Measurements from ENCODE around the gene ZDHHC24.
"Not testable (repeated sequence)": the region's sequence is repeated elsewhere in the genome, so short reads cannot be mapped to it uniquely, and the experiment has no call there.

Gene ZDHHC24

DNA sequence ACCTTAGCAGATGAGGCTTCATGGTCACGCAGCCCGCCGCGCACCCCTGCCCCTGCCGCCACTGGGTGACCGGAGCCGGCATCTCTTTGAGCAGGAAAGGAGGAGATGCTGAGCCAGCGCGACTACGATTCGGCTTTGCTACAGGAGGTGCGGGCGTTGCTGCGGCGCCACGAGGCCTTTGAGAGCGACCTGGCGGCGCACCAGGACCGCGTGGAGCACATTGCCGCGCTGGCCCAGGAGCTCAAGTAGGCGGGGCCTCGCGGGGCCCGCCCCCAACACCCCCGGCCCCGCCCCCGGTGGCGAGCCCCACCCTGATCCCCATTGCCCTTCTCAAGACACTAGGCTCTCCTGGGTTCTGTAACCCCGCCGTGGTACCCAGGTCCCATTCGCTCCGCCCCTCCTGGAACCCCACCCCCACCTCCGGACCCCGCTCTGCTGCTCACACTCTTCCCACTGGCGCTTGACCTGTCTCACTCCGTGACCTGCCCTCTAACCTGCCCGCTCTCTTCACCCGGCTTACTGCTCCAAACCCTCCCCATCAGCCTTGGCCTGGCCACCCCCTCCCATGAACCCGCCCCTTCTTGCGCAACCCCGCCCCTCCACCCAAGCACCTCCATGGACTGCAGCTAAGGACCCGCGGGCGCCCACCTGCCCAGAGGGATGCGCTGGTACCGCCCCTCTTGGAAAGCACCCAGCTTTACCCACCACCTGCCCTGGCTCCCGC is 13.5 kb upstream of the ZDHHC24 start:
- Mint-ChIP-seq H3K36me3 (no peaks in the 10 kb centered on the region), H3K4me1 (no peaks in the 10 kb centered on the region), H3K27ac (no peak overlapping the region), H3K9me3 (no peaks in the 10 kb centered on the region), H3K4me3 (peak overlapping the region; percentile 8)
- ATAC-seq (peak; percentile 42), DNase-seq (ENCODE audit: low spot score in 2 of 2) (no peak)

DNA sequence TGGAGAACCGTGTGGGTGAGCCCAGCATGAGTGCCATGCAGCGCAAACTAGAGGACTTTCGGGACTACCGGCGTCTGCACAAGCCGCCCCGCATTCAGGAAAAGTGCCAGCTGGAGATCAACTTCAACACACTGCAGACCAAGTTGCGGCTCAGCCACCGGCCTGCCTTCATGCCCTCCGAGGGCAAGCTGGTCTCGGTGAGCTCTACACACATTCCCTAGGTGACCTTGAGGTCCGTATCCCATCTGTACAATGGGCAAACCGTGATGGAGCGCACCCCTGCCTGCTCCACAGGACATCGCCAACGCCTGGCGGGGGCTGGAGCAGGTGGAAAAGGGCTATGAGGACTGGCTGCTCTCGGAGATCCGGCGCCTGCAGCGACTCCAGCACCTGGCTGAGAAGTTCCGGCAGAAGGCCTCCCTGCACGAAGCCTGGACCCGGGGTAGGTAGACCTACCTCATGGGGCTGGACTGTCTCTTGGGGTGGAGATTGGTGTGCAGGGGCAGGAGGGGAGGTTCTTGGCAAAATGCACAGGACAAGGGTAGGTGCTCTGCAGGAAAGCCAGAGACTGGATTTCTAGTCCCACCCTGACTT is 12.0 kb upstream of the ZDHHC24 start:
- H3K4me1 Mint-ChIP-seq: no peaks in the 10 kb centered on the region
- DNase-seq (ENCODE audit: low spot score in 2 of 2): no peak
- ATAC-seq: no peak
- no peaks in the 10 kb centered on the region for H3K36me3 Mint-ChIP-seq
- no peak overlapping the region for H3K4me3 Mint-ChIP-seq
- H3K9me3 Mint-ChIP-seq: no peaks in the 10 kb centered on the region
- peak overlapping the region; percentile 62 for H3K27ac Mint-ChIP-seq

DNA sequence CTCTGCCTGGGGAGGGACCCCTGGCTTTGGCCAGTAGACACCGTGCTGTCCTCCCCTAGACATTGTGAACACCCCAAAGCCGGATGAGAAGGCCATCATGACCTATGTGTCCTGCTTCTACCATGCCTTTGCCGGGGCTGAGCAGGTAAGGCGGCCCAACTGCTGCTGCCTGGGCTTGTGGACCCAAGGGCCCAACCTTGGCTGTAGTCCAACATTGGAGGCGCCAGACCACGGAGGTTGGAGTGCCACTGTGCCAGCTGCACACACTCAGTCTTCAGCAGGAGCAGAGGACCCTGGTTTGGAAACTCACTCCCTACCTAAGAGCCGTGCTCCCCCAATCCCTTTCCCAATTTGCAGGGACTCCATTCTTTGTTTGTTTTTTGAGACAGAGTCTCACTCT is 10.2 kb upstream of the ZDHHC24 start:
- Mint-ChIP-seq H3K9me3 (no peaks in the 10 kb centered on the region), H3K27ac (no peak overlapping the region), H3K4me3 (no peak overlapping the region), H3K4me1 (no peaks in the 10 kb centered on the region), H3K36me3 (no peaks in the 10 kb centered on the region)
- DNase-seq (ENCODE audit: low spot score in 2 of 2): no peak
- ATAC-seq: no peak

DNA sequence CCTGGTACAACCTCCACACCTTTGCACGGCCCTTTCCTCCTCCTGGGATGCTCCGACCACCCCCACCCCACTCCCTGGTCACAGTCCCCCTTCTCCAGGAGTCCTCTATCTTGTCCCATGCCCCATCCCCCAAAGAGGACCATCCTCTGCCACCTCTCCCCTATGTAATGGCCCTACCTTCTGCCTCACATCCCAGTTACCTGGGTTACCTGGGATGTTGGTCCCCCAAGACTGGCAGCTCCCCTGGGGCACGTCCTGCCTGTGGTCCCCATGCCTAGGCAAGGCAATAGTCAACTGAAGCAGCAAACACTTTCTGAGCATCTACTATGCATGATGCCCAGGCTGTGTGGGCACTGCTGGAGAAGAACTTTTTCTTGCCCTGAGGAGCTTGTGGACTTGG is 9.6 kb upstream of the ZDHHC24 start:
- H3K4me1 Mint-ChIP-seq: no peaks in the 10 kb centered on the region
- H3K9me3 Mint-ChIP-seq: no peaks in the 10 kb centered on the region
- ATAC-seq (no peak), DNase-seq (ENCODE audit: low spot score in 2 of 2) (no peak)
- H3K4me3 Mint-ChIP-seq: no peak overlapping the region
- no peaks in the 10 kb centered on the region for H3K36me3 Mint-ChIP-seq
- no peak overlapping the region for H3K27ac Mint-ChIP-seq

DNA sequence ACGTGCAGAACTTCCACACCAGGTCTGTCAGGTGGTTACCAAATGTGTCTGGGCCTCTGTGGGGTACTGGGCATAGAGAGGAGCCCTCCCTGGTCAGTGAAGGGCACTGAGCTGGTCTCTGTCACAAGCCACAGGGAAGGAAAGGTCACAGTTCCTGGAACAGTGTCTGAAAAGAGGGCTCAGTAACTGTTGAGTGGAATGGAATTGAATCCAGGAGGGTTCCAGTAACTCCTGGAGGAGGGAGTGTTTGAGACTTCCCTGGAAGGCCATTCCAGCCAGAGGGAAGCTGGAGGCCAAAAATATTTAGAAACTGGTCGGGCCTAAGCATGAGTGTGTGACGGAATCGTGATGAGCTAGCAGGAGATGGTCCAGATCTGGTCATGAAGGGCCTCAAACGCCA is 8.8 kb upstream of the ZDHHC24 start:
- Mint-ChIP-seq H3K4me1 (no peaks in the 10 kb centered on the region), H3K36me3 (no peaks in the 10 kb centered on the region), H3K4me3 (no peak overlapping the region), H3K9me3 (no peaks in the 10 kb centered on the region), H3K27ac (no peak overlapping the region)
- ATAC-seq (no peak), DNase-seq (ENCODE audit: low spot score in 2 of 2) (no peak)

DNA sequence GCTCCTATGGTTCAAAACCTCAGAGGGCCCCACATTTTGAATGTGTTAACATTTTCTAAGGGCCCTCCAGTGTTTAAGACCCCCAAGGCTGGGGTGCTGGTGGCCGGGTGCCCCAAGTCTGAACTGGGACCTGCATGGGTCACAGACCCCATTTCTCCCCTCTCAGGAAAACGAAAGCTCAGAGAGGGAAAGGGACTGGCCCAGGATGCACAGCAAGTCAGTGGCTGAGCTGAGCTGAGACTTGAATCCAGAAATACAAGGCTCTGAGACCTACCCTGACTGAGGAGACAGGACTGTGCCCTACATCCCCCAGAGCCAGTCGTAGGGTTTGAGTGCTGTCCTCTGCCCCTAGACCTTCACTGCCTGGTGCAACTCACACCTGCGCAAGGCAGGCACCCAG is 5.0 kb upstream of the ZDHHC24 start:
- H3K4me1 Mint-ChIP-seq: peaks cover 9% of the 10 kb centered on the region
- H3K36me3 Mint-ChIP-seq: no peaks in the 10 kb centered on the region
- no peaks in the 10 kb centered on the region for H3K9me3 Mint-ChIP-seq
- H3K27ac Mint-ChIP-seq: no peak overlapping the region
- H3K4me3 Mint-ChIP-seq: no peak overlapping the region
- DNase-seq (ENCODE audit: low spot score in 2 of 2) (no peak), ATAC-seq (no peak)

DNA sequence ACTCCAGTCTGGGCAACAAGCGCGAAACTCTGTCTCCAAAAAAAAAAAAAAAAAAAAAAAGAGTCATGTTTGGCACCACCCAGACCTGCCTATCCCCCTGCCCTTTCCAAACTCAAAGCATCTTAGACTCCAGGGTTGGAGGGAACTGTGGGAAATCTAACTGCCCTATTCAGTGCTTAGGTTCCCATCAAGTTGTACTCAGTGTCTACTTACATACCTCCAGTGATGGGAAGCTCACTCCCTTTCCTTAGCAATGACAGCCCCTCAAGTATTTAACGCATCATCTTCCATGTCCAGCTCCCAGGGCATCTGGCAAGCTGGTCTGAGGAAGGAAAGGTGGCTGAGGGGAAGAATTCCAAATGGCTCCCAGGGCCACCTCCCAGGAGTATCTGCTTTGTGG is 3.8 kb upstream of the ZDHHC24 start:
- Mint-ChIP-seq H3K9me3 (no peaks in the 10 kb centered on the region), H3K4me1 (peaks cover 15% of the 10 kb centered on the region), H3K4me3 (no peak overlapping the region), H3K36me3 (no peaks in the 10 kb centered on the region), H3K27ac (no peak overlapping the region)
- DNase-seq (ENCODE audit: low spot score in 2 of 2) (no peak), ATAC-seq (no peak)

DNA sequence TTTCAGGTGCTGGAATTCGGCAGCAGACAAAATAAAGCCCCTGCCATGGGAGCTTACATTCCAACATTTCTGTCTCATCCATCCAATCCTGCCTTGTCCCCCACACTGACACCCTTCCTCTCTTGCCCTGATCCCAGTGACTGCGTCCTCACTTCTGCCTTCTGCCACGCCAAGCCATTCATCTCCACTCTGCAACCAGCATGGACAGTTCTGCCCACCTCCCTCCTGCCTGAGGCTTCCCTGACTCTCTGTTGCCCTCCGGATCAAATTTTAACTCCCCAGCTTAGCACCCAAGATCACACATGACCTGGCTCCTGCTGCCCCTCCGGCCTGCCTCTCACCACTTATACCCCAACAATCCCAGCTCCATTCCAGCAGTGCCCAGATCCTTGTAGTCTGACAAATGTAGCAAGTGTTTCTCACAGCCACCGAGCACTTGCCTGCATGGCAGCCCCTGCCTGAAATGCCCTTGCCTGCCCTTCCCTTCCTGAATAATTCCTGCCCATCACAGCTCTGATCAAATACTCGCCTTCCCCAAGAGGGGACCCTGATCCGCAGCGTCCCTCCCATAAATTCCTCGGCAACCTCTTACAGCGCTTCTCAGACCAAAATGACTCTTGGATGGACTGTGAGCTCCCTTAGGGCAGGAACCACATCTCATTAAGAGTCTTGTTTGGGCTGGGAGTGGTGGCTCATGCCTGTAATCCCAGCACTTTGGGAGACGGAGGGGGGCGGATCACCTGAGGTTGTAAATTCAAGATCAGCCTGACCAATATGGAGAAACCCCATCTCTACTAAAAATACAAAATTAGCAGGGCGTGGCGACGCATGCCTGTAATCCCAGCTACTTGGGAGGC is 3.2 kb upstream of the ZDHHC24 start:
- Mint-ChIP-seq H3K9me3 (no peaks in the 10 kb centered on the region), H3K4me3 (no peak overlapping the region), H3K36me3 (no peaks in the 10 kb centered on the region), H3K4me1 (peaks cover 21% of the 10 kb centered on the region), H3K27ac (peak overlapping the region; percentile 1)
- ATAC-seq: no peak
- no peak for DNase-seq (ENCODE audit: low spot score in 2 of 2)

DNA sequence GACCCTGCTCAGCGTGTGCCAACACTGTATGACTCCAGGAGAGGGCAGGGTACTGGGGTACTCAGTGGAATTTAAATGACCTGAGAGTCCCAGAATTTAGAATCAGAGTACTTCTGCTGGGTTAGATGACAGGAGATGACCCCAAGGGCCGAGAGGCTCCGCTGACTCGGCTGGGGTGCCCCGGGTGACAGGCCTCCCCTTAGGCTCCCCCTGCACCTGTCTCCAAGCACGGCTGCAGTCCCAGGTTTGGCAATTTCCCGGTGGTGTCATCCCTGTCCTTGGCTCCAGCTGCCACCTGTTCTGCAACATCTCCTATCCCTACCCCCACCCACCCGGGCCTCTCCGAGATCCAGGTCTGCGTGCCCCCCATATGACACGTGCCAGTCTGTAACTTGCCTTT is 2.2 kb upstream of the ZDHHC24 start:
- H3K27ac Mint-ChIP-seq: no peak overlapping the region
- no peaks in the 10 kb centered on the region for H3K36me3 Mint-ChIP-seq
- ATAC-seq: no peak
- H3K4me1 Mint-ChIP-seq: peaks cover 31% of the 10 kb centered on the region
- DNase-seq (ENCODE audit: low spot score in 2 of 2): no peak
- H3K9me3 Mint-ChIP-seq: no peaks in the 10 kb centered on the region
- H3K4me3 Mint-ChIP-seq: peak overlapping the region; percentile 82

DNA sequence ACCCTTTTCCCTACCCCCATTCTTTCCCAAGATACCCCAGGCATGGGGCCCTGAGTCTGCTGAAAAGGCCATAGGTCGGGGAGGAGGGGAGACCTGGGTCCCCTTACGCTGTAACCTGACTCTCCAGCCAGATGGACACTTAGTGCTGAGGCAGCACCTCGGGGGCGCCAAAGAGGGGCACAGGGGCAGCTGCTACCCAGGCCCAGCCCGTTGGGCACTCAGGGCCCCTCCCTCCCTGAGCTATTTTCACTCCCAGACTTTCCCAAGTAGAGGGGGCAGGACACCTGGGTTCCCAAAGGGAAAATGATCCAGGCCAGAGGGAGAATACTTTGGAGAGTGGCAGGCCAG is 1.8 kb upstream of the ZDHHC24 start:
- ATAC-seq (no peak), DNase-seq (ENCODE audit: low spot score in 2 of 2) (no peak)
- no peak overlapping the region for H3K27ac Mint-ChIP-seq
- H3K4me1 Mint-ChIP-seq: peaks cover 35% of the 10 kb centered on the region
- no peaks in the 10 kb centered on the region for H3K9me3 Mint-ChIP-seq
- peak overlapping the region; percentile 82 for H3K4me3 Mint-ChIP-seq
- peaks cover under 1% of the 10 kb centered on the region for H3K36me3 Mint-ChIP-seq

DNA sequence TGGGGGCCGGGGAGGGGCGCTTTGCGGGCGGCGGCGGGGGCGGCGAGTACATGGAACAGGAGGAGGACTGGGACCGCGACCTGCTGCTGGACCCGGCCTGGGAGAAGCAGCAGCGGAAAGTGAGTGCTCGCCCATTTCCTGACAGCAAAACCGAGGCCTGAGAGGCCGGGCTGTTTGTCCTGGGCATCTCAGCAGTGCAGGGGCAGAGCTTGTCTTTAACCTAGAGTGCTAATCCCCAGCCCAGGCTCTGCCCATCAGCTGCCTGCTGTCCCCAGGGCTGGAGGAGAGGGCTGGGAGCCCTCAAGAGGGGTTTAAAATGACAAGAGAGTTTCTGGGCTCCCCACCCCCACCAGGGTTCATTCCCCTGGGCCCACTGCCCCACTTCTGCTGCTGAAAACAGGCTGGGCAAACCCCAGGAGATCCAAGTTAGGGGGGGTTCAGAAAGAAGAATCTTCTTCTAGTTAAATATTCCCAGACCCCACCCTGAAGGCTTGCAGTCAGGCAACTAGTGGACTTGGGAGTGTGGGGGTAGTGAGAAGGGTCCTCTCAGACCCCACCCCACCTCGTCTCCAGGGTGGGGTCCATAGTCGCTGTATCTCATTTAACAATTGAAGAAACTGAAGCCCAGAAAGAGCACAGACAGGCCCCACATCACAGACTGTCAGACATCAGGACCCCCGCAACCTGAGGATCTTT is 1.3 kb upstream of the ZDHHC24 start:
- Mint-ChIP-seq H3K36me3 (peaks cover 6% of the 10 kb centered on the region), H3K4me3 (peak overlapping the region; percentile 82), H3K9me3 (no peaks in the 10 kb centered on the region), H3K4me1 (peaks cover 40% of the 10 kb centered on the region), H3K27ac (peak overlapping the region; percentile 85)
- DNase-seq (ENCODE audit: low spot score in 2 of 2) (no peak), ATAC-seq (no peak)

DNA sequence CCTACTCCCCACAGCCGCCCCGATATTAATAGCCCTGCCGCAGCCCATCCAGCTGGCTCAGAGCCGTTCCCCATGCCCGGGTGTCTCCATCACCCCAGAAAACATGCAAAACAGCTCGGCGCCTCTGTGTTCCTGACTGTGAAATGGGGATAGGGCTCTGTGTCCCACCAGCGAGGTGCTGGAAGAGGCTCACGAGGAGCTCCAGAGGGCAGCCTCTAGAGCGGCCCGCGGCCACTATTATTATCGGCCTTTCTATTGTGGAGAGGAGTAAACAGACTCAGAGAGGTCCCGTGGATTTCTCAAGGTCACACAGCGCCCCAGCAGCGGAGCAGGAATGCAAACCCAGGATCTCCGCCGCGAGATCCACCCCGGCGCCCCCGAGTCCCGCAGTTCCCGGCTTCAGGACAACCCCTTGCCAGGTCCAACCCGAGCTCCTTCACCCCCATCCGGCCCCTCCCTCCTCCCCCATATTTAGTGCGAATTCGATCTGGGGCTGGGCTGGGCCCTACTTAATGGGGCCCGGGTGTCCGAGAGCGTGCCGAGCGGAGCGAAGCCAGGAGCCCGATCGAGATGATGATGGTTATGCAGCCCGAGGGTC is 619 bp upstream of the ZDHHC24 start, which contains the start of gene ACTN3:
Gene ACTN3, plus strand, starts transcription at position 536 of the 598 bp plus-strand sequence. Its CDS starts 35 bp downstream, at position 571.
- Mint-ChIP-seq H3K4me1 (peaks cover 47% of the 10 kb centered on the region), H3K4me3 (peak within 1 kb of the TSS; percentile 82), H3K36me3 (peaks cover 12% of the 10 kb centered on the region), H3K9me3 (no peaks in the 10 kb centered on the region), H3K27ac (peak within 1 kb of the TSS; percentile 85)
- DNase-seq (ENCODE audit: low spot score in 2 of 2) (no peak), ATAC-seq (peak; percentile 3)

DNA sequence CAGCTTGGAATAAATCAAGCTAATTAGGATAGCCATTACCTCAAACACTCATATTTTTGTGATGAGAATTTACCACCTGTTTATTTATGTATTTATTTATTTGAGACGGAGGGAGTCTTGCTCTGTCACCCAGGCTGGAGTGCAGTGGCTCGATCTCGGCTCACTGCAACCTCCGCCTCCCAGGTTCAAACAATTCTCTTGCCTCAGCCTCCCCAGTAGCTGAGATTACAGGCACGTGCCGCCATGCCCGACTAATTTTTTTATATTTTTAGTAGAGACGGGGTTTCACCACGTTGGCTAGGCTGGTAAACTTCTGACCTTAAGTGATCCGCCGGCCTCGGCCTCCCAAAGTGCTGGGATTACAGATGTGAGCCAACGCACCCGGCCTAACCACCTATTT is 896 bp downstream of the ZDHHC24 start:
- not testable (repeated sequence) for ATAC-seq; H3K9me3 Mint-ChIP-seq; DNase-seq (ENCODE audit: low spot score in 2 of 2)
- Mint-ChIP-seq H3K4me3 (peak overlapping the region; percentile 82), H3K27ac (peak overlapping the region; percentile 85), H3K36me3 (peaks cover 27% of the 10 kb centered on the region), H3K4me1 (peaks cover 49% of the 10 kb centered on the region)

DNA sequence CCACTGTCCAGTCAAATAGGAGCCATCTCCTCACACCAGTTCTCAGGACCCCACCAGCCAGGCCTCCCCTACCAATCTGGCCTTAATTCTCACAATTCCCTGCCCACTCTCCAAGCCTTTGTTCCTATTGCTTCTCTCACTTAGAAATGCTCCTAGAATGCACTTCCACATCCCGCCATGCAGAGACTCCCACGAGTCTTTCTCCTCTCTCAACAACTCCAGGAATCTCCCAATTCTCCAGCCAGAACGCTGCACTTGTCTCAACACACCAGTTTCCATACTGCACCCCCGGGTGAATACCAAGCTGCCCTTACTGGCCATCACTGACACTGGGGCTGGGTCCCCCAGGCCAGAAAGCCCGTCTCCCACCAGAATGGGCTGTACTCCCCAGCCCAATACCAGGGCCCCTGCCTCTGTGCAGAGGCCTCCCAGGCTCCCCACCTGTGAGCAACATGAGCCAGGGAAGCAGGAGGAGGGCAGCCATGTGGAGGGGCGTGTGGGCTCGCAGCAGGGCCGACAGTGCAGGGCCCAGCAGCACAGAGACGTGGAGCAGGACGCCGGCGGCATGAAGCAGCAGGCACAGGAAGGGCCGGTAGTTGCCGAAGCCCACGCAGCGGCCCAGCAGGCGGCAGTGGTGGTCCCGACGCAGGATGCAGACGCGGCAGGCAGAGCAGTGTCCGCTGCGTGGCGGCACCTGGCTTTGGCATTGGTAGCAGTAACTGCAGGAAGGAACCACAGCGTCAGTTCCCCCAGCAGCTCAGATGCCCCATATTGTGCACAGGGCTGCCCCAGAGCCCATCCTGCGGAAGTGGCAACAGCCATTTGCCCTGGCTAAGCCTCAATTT is 2.4 kb downstream of the ZDHHC24 start:
- Mint-ChIP-seq H3K9me3 (no peaks in the 10 kb centered on the region), H3K36me3 (peaks cover 38% of the 10 kb centered on the region), H3K4me1 (peaks cover 49% of the 10 kb centered on the region), H3K27ac (peak overlapping the region; percentile 90), H3K4me3 (peak overlapping the region; percentile 82)
- ATAC-seq: peak; percentile 60
- peak; percentile 38 to 79 for DNase-seq (ENCODE audit: low spot score in 2 of 2)
